DMS79 treated with DMSO at 0.1 percent for 48 hours (cell line): ENCODE measurements around the gene BRD4.

Source experiments
- DNase-seq: peaks from one replicate; lab custom pipeline; 2025; lab: John Stamatoyannopoulos, UW

Gene BRD4

GRCh38 chr19:15194938-15195337 is 137.4 kb downstream of the BRD4 start:
- DNase-seq = no peak

GRCh38 chr19:15191982-15192381 is 140.4 kb downstream of the BRD4 start:
- DNase-seq = no peak

GRCh38 chr19:15191514-15191913 is 140.8 kb downstream of the BRD4 start:
- no peak for DNase-seq

- DNase-seq = no peak
These were observed 143.5 kb downstream of the BRD4 start for GRCh38 chr19:15188851-15189250.

GRCh38 chr19:15187026-15188007 is 145.0 kb downstream of the BRD4 start:
- no peak for DNase-seq
